T-helper 2 cell treated with Interferon-gamma antibody and Interleukin-4, amounts not matched to agents 100 ng/mL and 5 ng/mL, for 36 hours (primary cell): ENCODE results near the gene TTC9C. TPM values are rescaled to one million over a fixed set of nuclear protein-coding genes. Genes with fewer than 3 reads are reported as not detected.

Source experiments
- intact Hi-C: fragments of 100-400 bp; cut with micrococcal nuclease; formaldehyde crosslinking; loops from one replicate; pipeline ENCODE4 v1.15.1; 2023
- total RNA-seq: library from RNA; stranded (reverse); gene quantifications from 2 replicates; pipeline ENCODE4 v1.2.3, GENCODE V29; 2022

TTC9C gene
- total RNA-seq, 1 donor from 2014 or later = 39.9 TPM

DNA sequence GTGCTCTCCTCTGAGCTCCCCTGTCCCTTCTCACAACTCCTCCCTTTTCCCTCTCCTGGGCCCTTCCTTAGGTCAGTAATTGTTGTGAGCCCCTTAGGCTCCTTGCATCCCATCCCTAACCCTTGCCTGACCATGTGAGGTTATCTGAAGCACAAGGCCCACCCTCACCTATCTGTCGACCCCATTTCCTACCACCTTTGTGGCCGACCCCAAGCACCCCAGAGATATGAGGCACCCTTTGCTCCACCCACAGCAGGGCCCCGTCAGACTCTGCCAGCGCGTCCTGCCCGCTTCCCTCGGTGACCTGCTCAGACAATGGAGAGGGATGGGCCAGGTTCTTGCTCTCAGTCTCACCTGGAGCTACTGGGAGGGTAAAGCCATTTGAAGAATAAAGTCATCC is 19.5 kb upstream of the TTC9C start:
- intact Hi-C loops = loop anchor here (1.0 to 5.0 kb wide), 8 partner anchors 19 to 173 kb away; partner anchors contain the start of genes GANAB, HNRNPUL2, LBHD1 and STX5

- intact Hi-C loops = loop anchor here (1.0 to 5.0 kb wide), 8 partner anchors 18 to 172 kb away; partner anchors contain the start of genes GANAB, HNRNPUL2, LBHD1 and STX5
Observed at GRCh38 chr11:62709247-62710000, 18.9 kb upstream of the TTC9C start.

GRCh38 chr11:62710001-62710345 is 18.3 kb upstream of the TTC9C start:
- intact Hi-C loops = no loop called here

DNA sequence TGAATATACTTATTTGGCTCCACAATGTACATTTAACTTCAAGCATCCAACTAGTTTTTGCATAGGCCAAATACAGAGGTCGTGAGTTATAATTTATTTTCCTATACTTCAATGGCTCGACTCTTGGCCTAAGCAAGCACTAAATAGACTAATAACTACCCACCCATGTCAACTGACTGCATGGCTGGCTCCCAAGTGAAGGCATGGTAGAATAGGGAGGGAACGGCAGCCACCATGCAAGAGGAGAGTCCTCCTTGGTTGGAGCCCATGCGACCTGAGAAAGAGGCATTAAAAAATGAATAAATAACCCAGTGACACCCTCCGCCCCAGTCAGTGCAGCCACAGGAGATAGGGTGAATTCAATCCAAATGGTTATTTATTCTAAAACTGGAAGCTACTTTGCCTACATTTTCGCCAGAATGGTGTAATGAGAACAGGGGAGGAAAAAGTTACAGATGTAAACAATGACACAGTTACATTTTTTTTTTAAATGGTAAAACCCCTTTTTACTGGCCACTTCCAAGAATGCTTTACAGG is 15.9 kb upstream of the TTC9C start:
- intact Hi-C loops = no loop called here

DNA sequence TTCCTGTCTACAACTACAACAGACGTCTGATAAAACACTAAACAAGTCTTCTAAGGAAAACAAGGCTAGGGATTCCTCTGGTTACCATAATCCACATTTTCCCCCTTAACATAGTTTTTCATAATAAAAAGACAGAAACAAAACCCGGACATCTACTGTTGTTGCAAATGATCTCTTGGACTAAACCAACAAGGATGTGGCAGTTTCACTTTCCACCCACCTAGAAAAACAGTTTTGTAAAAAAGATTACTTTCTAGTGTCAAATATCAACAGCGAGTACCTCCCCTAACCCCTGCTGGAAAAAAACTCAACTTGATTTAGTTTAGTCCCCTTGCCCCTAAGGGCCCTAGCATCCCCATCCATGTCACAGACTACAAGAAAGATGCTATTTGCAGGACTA is 15.4 kb upstream of the TTC9C start:
- intact Hi-C loops = no loop called here

- intact Hi-C loops = no loop called here
Observed at GRCh38 chr11:62713343-62713742, 14.9 kb upstream of the TTC9C start.

GRCh38 chr11:62715150-62716130 is 12.8 kb upstream of the TTC9C start:
- intact Hi-C loops = no loop called here

- intact Hi-C loops = no loop called here
Observed at GRCh38 chr11:62716206-62716605, 12.1 kb upstream of the TTC9C start.

DNA sequence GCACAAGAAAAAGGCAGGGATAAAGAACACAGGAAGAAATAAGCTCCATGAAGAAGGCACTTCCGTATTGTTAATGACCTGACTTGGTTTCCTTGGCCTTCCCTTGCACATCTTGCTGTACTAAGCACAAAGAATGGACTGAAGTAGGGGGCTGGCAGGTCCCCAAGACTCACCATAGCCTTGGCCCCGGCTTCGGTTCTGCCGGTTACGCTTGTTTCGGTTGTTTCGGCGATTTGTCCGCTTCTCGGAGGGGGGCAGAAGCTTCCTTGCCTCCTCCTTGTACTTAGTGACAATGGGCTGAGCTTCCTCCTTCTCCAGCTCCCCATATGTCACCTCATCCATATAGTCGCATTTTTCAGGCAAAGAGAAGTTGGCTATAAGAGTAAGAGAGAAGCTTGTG is 11.5 kb upstream of the TTC9C start:
- intact Hi-C loops = no loop called here

DNA sequence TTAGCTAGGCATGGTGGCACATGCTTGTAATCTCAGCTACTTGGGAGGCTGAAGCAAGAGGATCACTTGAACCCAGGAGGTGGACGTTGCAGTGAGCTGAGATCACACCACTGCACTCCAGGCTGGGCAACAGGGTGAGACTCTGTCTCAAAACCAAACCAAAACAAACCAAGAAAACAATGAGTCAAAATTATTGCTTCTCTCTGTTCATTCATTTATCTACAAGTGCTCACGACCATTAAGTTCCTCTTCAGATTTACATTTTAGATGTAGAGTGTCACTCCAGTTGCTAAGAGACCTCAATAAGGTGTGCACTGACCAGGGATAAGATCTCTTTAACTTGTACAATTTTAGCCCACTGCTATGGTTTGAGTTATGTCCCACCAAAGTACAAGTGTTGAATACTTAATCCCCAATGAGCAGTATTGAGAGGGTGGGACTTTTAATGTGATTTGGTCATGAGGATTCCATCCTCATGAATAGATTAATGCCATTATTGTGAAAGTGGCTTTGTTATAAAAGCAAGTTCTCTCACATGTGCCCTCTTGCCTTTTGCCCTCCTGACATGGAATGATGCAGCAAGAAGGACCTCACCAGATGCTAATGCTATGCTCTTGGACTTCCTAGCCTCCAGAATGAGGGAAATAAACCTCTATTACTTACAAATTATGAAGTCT is 8.8 kb upstream of the TTC9C start:
- intact Hi-C loops = no loop called here

DNA sequence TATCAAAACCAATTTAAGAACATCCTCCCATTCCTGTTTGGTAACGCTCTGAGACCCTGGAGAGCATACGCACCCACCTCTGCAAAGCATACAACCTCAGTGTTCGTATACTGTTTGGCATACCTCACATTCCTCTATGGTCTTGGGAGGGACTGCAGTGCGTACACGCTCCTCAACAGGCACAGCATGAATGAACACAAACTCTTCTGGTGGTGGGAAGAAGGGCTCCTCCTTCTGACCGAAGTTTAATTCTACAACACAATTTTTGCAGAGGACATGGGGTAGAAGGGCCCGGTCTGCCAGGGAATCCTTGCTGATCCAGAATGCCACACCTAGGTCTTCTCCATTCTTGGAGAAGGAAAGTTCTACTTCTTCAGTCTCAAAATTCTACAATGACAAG is 6.3 kb upstream of the TTC9C start:
- intact Hi-C loops = no loop called here

GRCh38 chr11:62724171-62724570 is 4.1 kb upstream of the TTC9C start:
- intact Hi-C loops = no loop called here

- intact Hi-C loops = loop anchor here (2.0 kb wide), 1 partner anchor 61 kb away; the partner anchor contains the start of genes C11orf98 and CSKMT
Observed at GRCh38 chr11:62725646-62726045, 2.6 kb upstream of the TTC9C start.

DNA sequence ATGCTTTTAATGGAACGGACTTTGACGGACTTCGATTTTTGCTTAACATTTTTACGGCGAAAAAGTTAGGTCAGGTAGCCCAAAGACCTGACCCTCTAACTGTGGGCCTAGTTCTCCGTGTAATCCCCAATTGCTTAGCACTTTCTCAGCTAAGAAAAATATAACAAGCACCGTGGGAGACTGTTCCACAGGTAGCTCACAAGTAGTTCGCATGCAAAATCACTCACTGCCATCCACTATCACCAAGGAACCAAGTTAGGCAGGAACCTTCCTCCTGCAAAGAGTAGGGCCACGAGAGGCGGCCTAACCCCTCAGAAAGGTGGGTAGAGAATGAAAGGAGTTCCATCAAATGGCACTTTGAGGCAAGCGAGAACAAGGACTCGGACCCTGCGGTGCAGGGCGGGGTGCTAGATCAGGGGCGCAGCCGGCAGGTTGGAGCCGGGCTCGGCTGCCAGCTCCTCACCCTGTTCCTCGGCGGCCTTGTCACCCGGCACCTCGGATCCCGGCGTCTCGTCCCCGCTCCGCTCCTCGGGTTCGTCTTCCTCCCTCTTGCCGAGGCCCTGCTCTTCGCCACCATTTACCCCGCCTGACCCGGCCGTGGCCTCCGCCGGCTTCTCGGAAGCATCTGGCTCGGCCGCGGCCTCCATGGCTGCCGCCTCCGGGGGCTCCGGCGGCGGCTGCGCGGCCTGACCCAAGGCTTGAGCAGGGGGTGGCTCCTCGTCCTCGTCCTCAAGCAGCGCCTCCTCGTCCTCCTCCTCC is 2.0 kb upstream of the TTC9C start:
- intact Hi-C loops = loop anchor here (2.0 kb wide), 1 partner anchor 62 kb away; the partner anchor contains the start of genes C11orf98 and CSKMT

DNA sequence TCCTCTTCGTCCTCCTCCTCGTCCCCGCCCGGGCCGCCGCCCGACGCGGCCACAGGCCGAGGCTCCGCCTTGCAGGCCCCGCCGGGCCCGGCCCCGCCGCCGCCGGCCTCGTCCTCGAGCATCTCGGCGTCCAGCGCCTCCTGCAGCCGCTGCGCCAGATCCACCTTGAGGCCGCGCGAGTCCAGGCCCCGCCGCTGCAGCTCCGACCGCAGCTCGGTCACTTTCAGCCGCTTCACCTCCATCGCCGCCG is 1.4 kb upstream of the TTC9C start:
- intact Hi-C loops = loop anchor here (1.0 to 2.0 kb wide), 9 partner anchors 18 to 154 kb away; partner anchors contain the start of genes C11orf98, CSKMT, MTA2 and TAF6L

- intact Hi-C loops = loop anchor here (1.0 to 2.0 kb wide), 9 partner anchors 18 to 154 kb away; partner anchors contain the start of genes C11orf98, CSKMT, MTA2 and TAF6L
Observed at GRCh38 chr11:62727165-62727871, 968 bp upstream of the TTC9C start, which contains the start of gene HNRNPUL2. Gene HNRNPUL2 (minus strand): TSS chr11:62727457. CDS start chr11:62727156, 301 bp downstream.

GRCh38 chr11:62727872-62728170 is 465 bp upstream of the TTC9C start:
- intact Hi-C loops = loop anchor here (1.0 to 2.0 kb wide), 14 partner anchors 19 to 153 kb away; partner anchors contain the start of genes C11orf98, CSKMT, GANAB and MTA2

- intact Hi-C loops = loop anchor here (10.0 kb wide), 1 partner anchor 295 kb away; no protein-coding TSS in a partner anchor
Observed at GRCh38 chr11:62730076-62730475, 1.8 kb downstream of the TTC9C start.

DNA sequence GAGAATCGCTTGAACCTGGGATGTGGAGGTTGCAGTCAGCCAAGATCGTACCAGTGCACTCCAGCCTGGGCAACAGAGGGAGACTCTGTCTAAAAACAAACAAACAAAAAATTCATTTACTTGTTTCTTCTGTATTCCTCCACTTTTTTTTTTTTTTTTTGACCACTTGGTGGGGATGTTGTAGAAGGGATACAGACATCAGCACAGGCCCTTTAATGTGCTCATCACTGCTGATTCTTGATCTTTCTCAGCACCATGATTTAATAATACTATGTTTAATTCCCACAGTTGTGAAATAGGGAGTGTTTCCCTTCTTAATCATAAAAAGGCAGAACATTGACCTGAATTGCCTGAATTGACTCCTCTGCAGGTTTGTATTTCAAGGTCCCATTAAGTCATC is 4.5 kb downstream of the TTC9C start:
- intact Hi-C loops = loop anchor here (1.0 to 10.0 kb wide), 2 partner anchors 129 to 292 kb away; no protein-coding TSS in a partner anchor

DNA sequence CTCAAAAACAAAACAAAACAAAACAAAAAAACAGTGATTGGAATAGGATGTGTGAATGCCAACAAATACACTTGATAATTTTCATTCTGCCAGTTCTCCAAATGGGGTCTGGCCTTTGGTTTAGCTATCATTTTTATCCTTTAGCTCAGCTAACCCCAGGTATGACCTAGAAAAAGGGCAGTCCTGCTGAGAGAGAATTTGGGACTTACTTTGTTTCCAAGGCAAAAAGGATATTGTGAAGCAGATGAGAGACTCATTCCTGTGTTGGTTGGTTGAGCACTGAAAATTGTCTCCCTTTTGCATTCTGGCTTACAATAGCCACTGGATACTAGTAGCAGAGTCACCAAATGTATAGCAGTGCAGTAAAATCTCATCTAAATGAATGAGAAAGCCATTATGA is 8.9 kb downstream of the TTC9C start:
- intact Hi-C loops = loop anchor here (10.0 kb wide), 1 partner anchor 288 kb away; no protein-coding TSS in a partner anchor
